GM19397 (cell line): ENCODE measurements around the gene ABCA6.
"Not testable (repeated sequence)": the region's sequence is repeated elsewhere in the genome, so short reads cannot be mapped to it uniquely, and the experiment has no call there.

Experiments used
- ATAC-seq: cut with Tn5 transposase; IDR thresholded peaks from one replicate; pipeline ENCODE4 v1.9.1; 2021; ENCODE audit warnings: mild to moderate bottlenecking, moderate library complexity; ENCODE audit not compliant: unreplicated experiment

The ABCA6 gene

GRCh38 chr17:69141431-69142174, at the start of gene ABCA6:
Gene ABCA6, minus strand, starts transcription at chr17:69141895. Its CDS starts 1,192 bp downstream, at chr17:69140703.
- no peak for ATAC-seq

- no peak for ATAC-seq
These were observed 47.1 kb upstream of the ABCA6 start for GRCh38 chr17:69188796-69189195.

GRCh38 chr17:69188064-69188463, 46.4 kb upstream of the ABCA6 start:
- no peak for ATAC-seq

- no peak for ATAC-seq
These were observed 45.6 kb upstream of the ABCA6 start for GRCh38 chr17:69187294-69187693.

GRCh38 chr17:69179227-69179952, 37.7 kb upstream of the ABCA6 start:
- ATAC-seq, result no peak

- no peak for ATAC-seq
These were observed 34.7 kb upstream of the ABCA6 start for GRCh38 chr17:69176457-69176795.

- ATAC-seq, result no peak
These were observed 34.1 kb upstream of the ABCA6 start for GRCh38 chr17:69175625-69176456.

- ATAC-seq, result no peak
These were observed 33.5 kb upstream of the ABCA6 start for GRCh38 chr17:69175262-69175624.

- ATAC-seq, result no peak
These were observed 31.4 kb upstream of the ABCA6 start for GRCh38 chr17:69173118-69173517.

GRCh38 chr17:69170377-69170776, 28.7 kb upstream of the ABCA6 start:
- no peak for ATAC-seq

- ATAC-seq, result not testable (repeated sequence)
These were observed 26.9 kb upstream of the ABCA6 start for GRCh38 chr17:69168642-69169041.

GRCh38 chr17:69166957-69167356, 25.3 kb upstream of the ABCA6 start:
- ATAC-seq, result no peak

- no peak for ATAC-seq
These were observed 22.5 kb upstream of the ABCA6 start for GRCh38 chr17:69164206-69164605.

- ATAC-seq, result no peak
These were observed 17.7 kb upstream of the ABCA6 start for GRCh38 chr17:69159418-69159817.

GRCh38 chr17:69154267-69154666, 12.6 kb upstream of the ABCA6 start:
- no peak for ATAC-seq

- ATAC-seq, result no peak
These were observed 8.6 kb upstream of the ABCA6 start for GRCh38 chr17:69150333-69150732.

- no peak for ATAC-seq
These were observed 5.8 kb upstream of the ABCA6 start for GRCh38 chr17:69147460-69147859.

GRCh38 chr17:69144331-69145255, 2.9 kb upstream of the ABCA6 start:
- ATAC-seq, result no peak

- no peak for ATAC-seq
These were observed 2.1 kb upstream of the ABCA6 start for GRCh38 chr17:69143683-69144231.

GRCh38 chr17:69143151-69143550, 1.5 kb upstream of the ABCA6 start:
- ATAC-seq, result no peak
